NCI-H128 (cell line): ENCODE data around the gene DNAJB8.

Experiments
- DNase-seq: peaks from one replicate; lab custom pipeline; 2025; ENCODE audit not compliant: unreplicated experiment; lab: John Stamatoyannopoulos, UW

The DNAJB8 gene

GRCh38 chr3:128449111-128449638, 17.5 kb downstream of the DNAJB8 start:
- no peak for DNase-seq

- DNase-seq: no peak
Measured at GRCh38 chr3:128448491-128448890, 18.2 kb downstream of the DNAJB8 start.

- no peak for DNase-seq
Measured at GRCh38 chr3:128447561-128448013, 19.1 kb downstream of the DNAJB8 start.

- no peak for DNase-seq
Measured at GRCh38 chr3:128446821-128447220, 19.9 kb downstream of the DNAJB8 start.

GRCh38 chr3:128445357-128445756, 21.3 kb downstream of the DNAJB8 start:
- no peak for DNase-seq

GRCh38 chr3:128443771-128444170, 22.9 kb downstream of the DNAJB8 start:
- no peak for DNase-seq

- DNase-seq: no peak
Measured at GRCh38 chr3:128442949-128443348, 23.7 kb downstream of the DNAJB8 start.

- DNase-seq: no peak
Measured at GRCh38 chr3:128442070-128442469, 24.6 kb downstream of the DNAJB8 start.

- DNase-seq: no peak
Measured at GRCh38 chr3:128439226-128439625, 27.5 kb downstream of the DNAJB8 start.

- DNase-seq: no peak
Measured at GRCh38 chr3:128438488-128439072, 28.1 kb downstream of the DNAJB8 start.

- no peak for DNase-seq
Measured at GRCh38 chr3:128436214-128436613, 30.5 kb downstream of the DNAJB8 start.

- DNase-seq: no peak
Measured at GRCh38 chr3:128435561-128435960, 31.1 kb downstream of the DNAJB8 start.

GRCh38 chr3:128435058-128435457, 31.6 kb downstream of the DNAJB8 start:
- DNase-seq: no peak

- DNase-seq: no peak
Measured at GRCh38 chr3:128434524-128434923, 32.2 kb downstream of the DNAJB8 start.

- DNase-seq: no peak
Measured at GRCh38 chr3:128433837-128434165, 32.9 kb downstream of the DNAJB8 start.

- peak; percentile 12 for DNase-seq
Measured at GRCh38 chr3:128432971-128433836, 33.5 kb downstream of the DNAJB8 start.

- no peak for DNase-seq
Measured at GRCh38 chr3:128432301-128432970, 34.3 kb downstream of the DNAJB8 start.

GRCh38 chr3:128431803-128432300, 34.8 kb downstream of the DNAJB8 start:
- no peak for DNase-seq

- DNase-seq: no peak
Measured at GRCh38 chr3:128430731-128431130, 36.0 kb downstream of the DNAJB8 start.

- DNase-seq: no peak
Measured at GRCh38 chr3:128430301-128430700, 36.4 kb downstream of the DNAJB8 start.

- DNase-seq: no peak
Measured at GRCh38 chr3:128429751-128430150, 36.9 kb downstream of the DNAJB8 start.

- no peak for DNase-seq
Measured at GRCh38 chr3:128429275-128429674, 37.4 kb downstream of the DNAJB8 start.
